Effector memory CD8-positive, alpha-beta T cell (primary cell): ENCODE data around the gene CFAP92.

Experiments used
- ATAC-seq: fragments of 150-1000 bp; cut with Tn5 transposase; replicated peaks from 2 replicates; pipeline ENCODE4 v1.10.0; 2021; ENCODE audit warnings: mild to moderate bottlenecking, moderate library complexity
- DNase-seq, 3 experiments: peaks; one replicate each; pipeline ENCODE4 v3.0.0; 2021
- H3K27ac Mint-ChIP-seq, 2 donors: one replicate each; pipeline ENCODE4 v1.8.0; 2022; ENCODE audit warnings: mild to moderate bottlenecking in 2 of 2, mixed read lengths in 2 of 2, moderate library complexity in 2 of 2
- H3K27me3 Mint-ChIP-seq, 2 donors: one replicate each; pipeline ENCODE4 v1.8.0; 2022; ENCODE audit warnings: mixed read lengths in 2 of 2
- H3K36me3 Mint-ChIP-seq: one replicate; pipeline ENCODE4 v1.8.0; 2022; ENCODE audit warnings: mild to moderate bottlenecking, moderate library complexity, mixed read lengths; ENCODE audit not compliant: insufficient read depth
- H3K4me1 Mint-ChIP-seq, 2 donors: one replicate each; pipeline ENCODE4 v1.8.0; 2022; ENCODE audit warnings: low read depth in 2 of 2, mixed read lengths in 2 of 2
- H3K4me3 Mint-ChIP-seq, 2 donors: one replicate each; pipeline ENCODE4 v1.8.0; 2022; ENCODE audit warnings: mild to moderate bottlenecking in 2 of 2, mixed read lengths in 2 of 2, moderate library complexity in 2 of 2
- H3K9me3 Mint-ChIP-seq, 2 donors: one replicate each; pipeline ENCODE4 v1.8.0; 2022; ENCODE audit warnings: mixed read lengths in 2 of 2

The CFAP92 gene

DNA sequence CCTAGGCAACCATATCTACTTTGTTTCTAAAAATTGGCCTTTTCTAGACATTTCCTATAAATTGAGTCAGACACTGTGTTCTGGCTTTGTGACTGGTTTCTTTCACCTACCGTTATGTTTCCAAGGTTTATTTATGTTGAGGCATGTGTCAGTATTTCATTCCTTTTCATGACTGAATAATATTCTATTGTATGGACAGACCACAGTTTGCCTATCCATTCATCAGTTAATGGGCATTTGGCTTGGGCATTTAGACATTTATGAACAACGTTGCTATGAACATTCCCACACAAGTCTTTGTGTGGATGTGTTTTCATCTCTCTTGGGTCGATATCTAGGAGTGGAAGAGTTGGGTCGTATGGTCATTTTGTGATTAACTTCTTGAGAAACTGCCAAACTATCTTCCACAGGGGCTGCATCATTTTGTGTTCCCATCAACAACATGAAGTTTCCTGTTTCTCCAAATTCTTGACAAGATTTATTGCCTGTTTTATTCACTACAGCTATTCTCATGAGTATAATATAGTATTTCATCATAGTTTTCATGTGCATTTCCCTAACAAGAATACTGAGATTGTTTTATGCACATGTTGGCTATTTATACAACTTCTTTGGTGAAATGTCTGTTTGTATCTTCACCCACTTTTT lies 3.7 kb upstream of the CFAP92 start:
- DNase-seq (no peak), ATAC-seq (no peak)
- H3K9me3 Mint-ChIP-seq = no peaks in the 10 kb centered on the region
- peaks cover 28 to 31% of the 10 kb centered on the region in 2 donors for H3K27me3 Mint-ChIP-seq
- peaks cover 17 to 20% of the 10 kb centered on the region in 2 donors for H3K4me1 Mint-ChIP-seq
- no peak overlapping the region for H3K27ac Mint-ChIP-seq
- H3K4me3 Mint-ChIP-seq = no peak overlapping the region
- H3K36me3 Mint-ChIP-seq = peaks cover 6% of the 10 kb centered on the region

DNA sequence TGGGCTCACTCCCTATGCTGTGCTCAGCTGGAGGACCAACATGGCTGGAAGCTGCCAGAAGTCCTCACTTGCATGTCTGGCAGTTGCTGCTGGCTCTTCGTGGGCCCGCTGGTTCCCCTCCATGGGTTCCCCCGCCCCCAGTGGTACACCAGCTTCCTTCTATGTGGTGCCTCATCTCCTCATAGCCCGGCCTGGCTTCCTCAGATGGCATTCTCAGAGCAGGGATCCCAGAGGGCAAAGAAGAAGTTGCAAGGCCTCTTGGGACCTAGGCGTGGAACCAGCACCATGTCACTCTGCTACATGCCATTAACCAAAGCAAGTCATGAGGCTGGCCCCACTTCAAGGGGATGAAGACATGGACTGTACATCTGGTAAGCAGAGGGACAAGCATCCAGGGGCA lies 2.9 kb upstream of the CFAP92 start:
- H3K9me3 Mint-ChIP-seq = no peaks in the 10 kb centered on the region
- H3K27ac Mint-ChIP-seq = no peak overlapping the region
- no peak overlapping the region for H3K4me3 Mint-ChIP-seq
- ATAC-seq (no peak), DNase-seq (no peak)
- peaks cover 14% of the 10 kb centered on the region in 2 donors for H3K4me1 Mint-ChIP-seq
- peaks cover 22 to 23% of the 10 kb centered on the region in 2 donors for H3K27me3 Mint-ChIP-seq
- peaks cover 6% of the 10 kb centered on the region for H3K36me3 Mint-ChIP-seq

DNA sequence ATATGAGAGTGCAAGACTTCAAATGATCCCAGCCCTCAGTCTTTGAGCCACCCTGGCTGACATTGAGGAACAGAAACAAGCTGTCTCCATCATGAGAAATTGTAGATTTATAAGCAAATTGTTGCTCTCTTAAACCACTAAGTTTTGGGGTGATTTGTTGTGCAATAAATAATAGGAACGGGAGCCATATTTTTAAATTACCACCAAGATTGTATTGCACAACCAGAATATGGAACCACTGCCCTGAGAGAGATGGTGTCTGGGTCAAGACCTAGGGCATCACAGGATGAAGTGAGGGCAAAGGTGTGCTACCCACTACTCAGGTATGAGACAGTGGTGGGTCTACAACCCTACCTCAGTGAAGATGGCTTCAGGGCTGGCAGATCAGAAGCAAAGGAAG lies 2.3 kb upstream of the CFAP92 start:
- Mint-ChIP-seq H3K4me1 (peaks cover 14% of the 10 kb centered on the region in 2 donors), H3K27me3 (peaks cover 22% of the 10 kb centered on the region in 2 donors), H3K27ac (no peak overlapping the region)

DNA sequence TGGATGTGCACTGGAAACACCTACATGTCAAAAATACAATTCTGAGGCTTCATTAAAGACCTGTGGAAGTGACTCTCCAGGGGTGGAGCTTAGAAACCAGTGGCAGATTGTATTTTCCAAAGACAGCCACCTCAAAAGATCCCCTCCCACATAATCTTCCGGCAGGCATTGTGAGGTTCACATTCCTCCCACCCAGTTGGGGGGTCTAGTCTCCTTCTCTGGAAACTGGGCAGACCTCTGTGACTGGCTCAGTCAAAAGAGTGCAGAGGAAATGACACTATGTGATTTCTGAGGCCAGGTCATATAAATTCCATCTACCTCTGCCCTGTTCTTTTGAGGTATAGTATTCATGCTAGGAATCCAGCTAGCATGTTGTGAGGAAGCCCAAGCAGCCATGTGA lies 1.9 kb upstream of the CFAP92 start:
- H3K9me3 Mint-ChIP-seq = no peaks in the 10 kb centered on the region
- ATAC-seq = no peak
- peaks cover 6% of the 10 kb centered on the region for H3K36me3 Mint-ChIP-seq
- peaks cover 12 to 14% of the 10 kb centered on the region in 2 donors for H3K4me1 Mint-ChIP-seq
- no peak for DNase-seq
- peaks cover 18% of the 10 kb centered on the region in 2 donors for H3K27me3 Mint-ChIP-seq
- H3K4me3 Mint-ChIP-seq = no peak overlapping the region
- no peak overlapping the region for H3K27ac Mint-ChIP-seq

More for the DNA sequence above, 2.3 kb upstream of the CFAP92 start:
- Mint-ChIP-seq H3K4me3 (no peak overlapping the region), H3K36me3 (peaks cover 6% of the 10 kb centered on the region), H3K9me3 (no peaks in the 10 kb centered on the region)
- no peak for ATAC-seq
- no peak for DNase-seq

DNA sequence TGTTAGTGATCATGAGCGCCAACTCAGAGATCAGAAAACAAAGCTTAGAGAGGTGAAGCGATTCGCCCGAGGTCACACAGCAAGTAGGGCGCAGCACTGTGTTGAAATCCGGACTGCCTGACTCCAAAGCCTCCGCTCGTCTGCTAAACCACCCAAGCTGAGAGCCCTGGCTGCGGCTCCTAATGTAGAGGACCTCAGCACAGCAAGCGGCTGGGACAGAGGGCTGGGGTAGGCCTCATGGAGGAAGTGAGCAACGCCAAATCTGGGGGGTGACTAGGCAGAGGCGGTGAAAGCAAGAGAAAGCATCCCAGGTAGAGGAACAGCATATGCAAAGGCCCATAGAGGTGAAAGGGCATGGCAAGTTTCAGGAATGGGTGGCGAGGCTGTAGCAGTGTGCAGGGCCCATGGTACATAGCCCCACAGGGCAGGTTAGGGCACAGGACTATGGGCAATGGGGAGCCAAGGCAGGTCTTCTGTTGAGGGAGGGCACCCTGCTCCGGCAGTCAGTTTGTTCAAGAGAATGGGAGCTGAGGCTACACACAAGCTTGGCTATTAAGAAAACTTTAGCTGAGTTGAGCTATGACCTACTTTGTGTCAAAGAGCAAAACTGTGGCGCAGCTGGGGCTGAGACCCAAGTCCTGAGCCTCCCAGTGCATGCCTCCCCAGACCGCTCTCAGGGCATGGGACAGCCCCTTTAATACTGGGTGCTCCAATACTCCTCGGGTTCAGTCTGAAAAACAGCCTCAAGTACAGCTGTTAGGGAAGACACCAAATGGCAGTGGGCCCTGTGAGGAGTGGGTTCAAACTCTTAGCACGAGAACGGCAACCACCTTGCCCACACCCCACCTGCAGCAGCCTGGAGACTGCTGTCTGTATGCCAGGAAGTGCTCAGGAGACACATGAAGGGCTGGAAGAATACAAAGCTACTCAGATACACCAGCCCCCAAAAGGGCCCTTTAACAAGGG lies 988 bp upstream of the CFAP92 start:
- Mint-ChIP-seq H3K36me3 (peaks cover 6% of the 10 kb centered on the region), H3K27ac (peak overlapping the region in 1 of 2 donors; percentile 36), H3K4me1 (peaks cover 12 to 14% of the 10 kb centered on the region in 2 donors), H3K4me3 (peak overlapping the region; percentile 70 to 83), H3K27me3 (peaks cover 10% of the 10 kb centered on the region in 2 donors), H3K9me3 (no peaks in the 10 kb centered on the region)
- DNase-seq (no peak), ATAC-seq (no peak)

DNA sequence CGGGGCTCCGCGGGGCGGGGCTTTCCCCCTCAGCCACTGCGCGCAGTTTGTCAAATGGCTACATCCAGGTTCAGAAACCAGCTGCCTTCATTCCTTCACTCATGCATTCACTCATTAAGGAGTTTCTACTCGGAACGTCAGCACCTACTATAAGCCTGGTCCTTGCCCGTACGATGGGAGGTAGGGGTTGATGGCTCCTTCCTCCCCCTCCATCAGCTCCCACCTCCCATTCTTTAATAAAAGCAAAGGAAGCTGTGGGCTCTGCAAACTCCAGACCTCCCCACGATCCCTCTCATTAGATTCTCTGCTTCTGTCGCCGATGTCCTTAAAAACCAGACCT lies 267 bp upstream of the CFAP92 start:
- ATAC-seq = no peak
- peak in 1 of 3 experiments; percentile 91 for DNase-seq
- H3K27ac Mint-ChIP-seq = peak overlapping the region in 1 of 2 donors; percentile 36
- H3K9me3 Mint-ChIP-seq = no peaks in the 10 kb centered on the region
- H3K4me3 Mint-ChIP-seq = peak overlapping the region; percentile 70 to 83
- H3K4me1 Mint-ChIP-seq = peaks cover 12 to 14% of the 10 kb centered on the region in 2 donors
- peaks cover 6% of the 10 kb centered on the region for H3K36me3 Mint-ChIP-seq
- H3K27me3 Mint-ChIP-seq = peaks cover 6 to 7% of the 10 kb centered on the region in 2 donors

GRCh38 chr3:128992926-128993460 lies 883 bp downstream of the CFAP92 start:
- Mint-ChIP-seq H3K4me1 (peaks cover 12 to 14% of the 10 kb centered on the region in 2 donors), H3K27me3 (peaks cover 0 to 7% of the 10 kb centered on the region in 2 donors), H3K36me3 (peaks cover 6% of the 10 kb centered on the region), H3K9me3 (no peaks in the 10 kb centered on the region), H3K4me3 (peak overlapping the region; percentile 70 to 83), H3K27ac (peak overlapping the region; percentile 22 to 74)
- ATAC-seq (no peak), DNase-seq (no peak)

- ATAC-seq = no peak
- no peak overlapping the region for H3K4me3 Mint-ChIP-seq
- no peak overlapping the region for H3K27ac Mint-ChIP-seq
Observed at GRCh38 chr3:128991355-128991895, 2.5 kb downstream of the CFAP92 start.

DNA sequence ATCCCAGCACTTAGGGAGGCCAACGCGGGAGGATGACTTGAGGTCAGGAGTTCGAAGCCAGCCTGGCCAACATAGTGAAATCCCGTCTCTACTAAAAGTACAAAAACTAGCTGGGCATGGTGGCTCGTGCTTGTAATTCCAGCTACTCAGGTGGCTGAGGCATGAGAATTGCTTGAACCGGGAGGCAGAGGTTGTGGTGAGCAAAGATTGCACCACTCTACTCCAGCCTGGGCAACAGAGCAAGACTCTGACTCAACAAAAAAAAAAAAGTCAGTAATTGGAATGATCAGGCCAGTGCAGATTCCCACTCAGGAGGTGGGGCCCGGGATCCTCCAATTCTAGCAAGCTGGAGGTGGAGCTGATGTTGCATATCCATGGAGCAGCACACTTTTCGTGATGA lies 5.6 kb downstream of the CFAP92 start:
- Mint-ChIP-seq H3K9me3 (no peaks in the 10 kb centered on the region), H3K27ac (no peak overlapping the region), H3K4me1 (peaks cover 1 to 2% of the 10 kb centered on the region in 2 donors), H3K27me3 (no peaks in the 10 kb centered on the region), H3K4me3 (no peak overlapping the region), H3K36me3 (peaks cover under 1% of the 10 kb centered on the region)
- no peak for ATAC-seq
- DNase-seq = no peak

More at GRCh38 chr3:128991355-128991895, 2.5 kb downstream of the CFAP92 start:
- Mint-ChIP-seq H3K9me3 (no peaks in the 10 kb centered on the region), H3K36me3 (peaks cover 6% of the 10 kb centered on the region), H3K4me1 (peaks cover 12 to 14% of the 10 kb centered on the region in 2 donors), H3K27me3 (no peaks in the 10 kb centered on the region)
- no peak for DNase-seq

- Mint-ChIP-seq H3K4me3 (no peak overlapping the region), H3K4me1 (no peaks in the 10 kb centered on the region), H3K27ac (no peak overlapping the region), H3K27me3 (no peaks in the 10 kb centered on the region), H3K9me3 (no peaks in the 10 kb centered on the region), H3K36me3 (no peaks in the 10 kb centered on the region)
- DNase-seq = no peak
- no peak for ATAC-seq
Observed at GRCh38 chr3:128987302-128988100, 6.4 kb downstream of the CFAP92 start.

- Mint-ChIP-seq H3K4me1 (no peaks in the 10 kb centered on the region), H3K36me3 (no peaks in the 10 kb centered on the region), H3K4me3 (no peak overlapping the region), H3K27ac (no peak overlapping the region), H3K9me3 (no peaks in the 10 kb centered on the region), H3K27me3 (no peaks in the 10 kb centered on the region)
- ATAC-seq (no peak), DNase-seq (no peak)
Observed at GRCh38 chr3:128984596-128984995, 9.3 kb downstream of the CFAP92 start.

DNA sequence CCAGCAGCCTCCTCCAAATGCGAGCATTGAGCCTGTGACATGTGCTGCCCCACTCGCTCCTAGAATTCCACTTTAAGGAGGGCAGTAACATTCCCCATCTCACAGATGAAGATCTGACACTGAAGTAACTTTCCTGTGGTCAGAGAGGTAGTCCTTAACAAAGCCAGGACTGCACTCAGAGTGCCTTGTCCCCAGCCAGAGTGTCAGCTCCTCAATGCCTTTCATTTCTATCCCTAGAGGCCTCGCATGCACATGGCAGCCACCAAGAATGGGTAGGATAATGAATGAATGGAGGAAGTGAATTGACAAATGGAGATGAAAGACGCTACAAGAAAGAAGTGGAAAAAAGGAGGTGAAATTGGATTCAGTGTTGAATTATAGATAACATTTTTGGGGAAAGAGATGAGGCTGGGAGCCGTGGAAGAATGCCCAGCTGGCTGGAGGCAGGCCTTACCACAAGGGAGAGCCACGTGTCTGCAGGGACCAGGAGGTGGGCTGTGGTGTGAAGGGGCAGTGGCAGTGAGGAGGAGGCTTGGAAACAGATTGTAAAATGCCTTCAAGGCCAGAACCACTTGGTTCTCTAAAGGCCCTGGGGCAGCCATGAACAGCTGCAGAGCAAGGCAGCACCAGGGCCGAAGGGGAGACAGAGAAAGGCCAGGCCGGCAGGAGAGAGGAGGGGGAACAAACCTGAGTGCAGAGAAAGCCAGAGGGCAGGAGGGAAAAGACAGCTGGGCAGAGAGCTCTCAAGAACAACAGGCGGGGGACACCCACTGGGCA lies 10.4 kb downstream of the CFAP92 start:
- H3K9me3 Mint-ChIP-seq = no peaks in the 10 kb centered on the region
- H3K27ac Mint-ChIP-seq = no peak overlapping the region
- no peaks in the 10 kb centered on the region for H3K36me3 Mint-ChIP-seq
- ATAC-seq = no peak
- no peak overlapping the region for H3K4me3 Mint-ChIP-seq
- no peaks in the 10 kb centered on the region for H3K27me3 Mint-ChIP-seq
- DNase-seq = no peak
- no peaks in the 10 kb centered on the region for H3K4me1 Mint-ChIP-seq
